BE2C (cell line): Measurements from ENCODE around the gene COPS7A.
"Not testable (repeated sequence)": the region's sequence is repeated elsewhere in the genome, so short reads cannot be mapped to it uniquely, and the experiment has no call there.

Source experiments
- DNase-seq: peaks from one replicate; pipeline ENCODE4 v3.0.0-alpha.2; 2020
- H3K27me3 ChIP-seq: fragments of 250-450 bp; sonication (Bioruptor Pico); 2 replicates; pipeline ENCODE4 v1.5.1; 2020; ENCODE audit warnings: mild to moderate bottlenecking
- H3K36me3 ChIP-seq: fragments of 250-450 bp; sonication (Bioruptor Pico); 2 replicates; pipeline ENCODE4 v1.5.1; 2020; ENCODE audit warnings: mild to moderate bottlenecking
- H3K4me1 ChIP-seq: fragments of 250-450 bp; sonication (Bioruptor Pico); 2 replicates; pipeline ENCODE4 v1.5.1; 2020
- H3K4me3 ChIP-seq: 2 replicates; pipeline ENCODE4 v1.5.1; 2011; ENCODE audit warnings: low read depth, low read length
- H3K9me3 ChIP-seq: fragments of 250-450 bp; sonication (Bioruptor Pico); 2 replicates; pipeline ENCODE4 v1.5.1; 2020
- TF ChIP-seq, protein P1 (sequence below): IDR thresholded peaks from 2 replicates; pipeline ENCODE4 v1.5.1; 2012; ENCODE audit warnings: mild to moderate bottlenecking, low read depth, low read length

The COPS7A gene

DNA sequence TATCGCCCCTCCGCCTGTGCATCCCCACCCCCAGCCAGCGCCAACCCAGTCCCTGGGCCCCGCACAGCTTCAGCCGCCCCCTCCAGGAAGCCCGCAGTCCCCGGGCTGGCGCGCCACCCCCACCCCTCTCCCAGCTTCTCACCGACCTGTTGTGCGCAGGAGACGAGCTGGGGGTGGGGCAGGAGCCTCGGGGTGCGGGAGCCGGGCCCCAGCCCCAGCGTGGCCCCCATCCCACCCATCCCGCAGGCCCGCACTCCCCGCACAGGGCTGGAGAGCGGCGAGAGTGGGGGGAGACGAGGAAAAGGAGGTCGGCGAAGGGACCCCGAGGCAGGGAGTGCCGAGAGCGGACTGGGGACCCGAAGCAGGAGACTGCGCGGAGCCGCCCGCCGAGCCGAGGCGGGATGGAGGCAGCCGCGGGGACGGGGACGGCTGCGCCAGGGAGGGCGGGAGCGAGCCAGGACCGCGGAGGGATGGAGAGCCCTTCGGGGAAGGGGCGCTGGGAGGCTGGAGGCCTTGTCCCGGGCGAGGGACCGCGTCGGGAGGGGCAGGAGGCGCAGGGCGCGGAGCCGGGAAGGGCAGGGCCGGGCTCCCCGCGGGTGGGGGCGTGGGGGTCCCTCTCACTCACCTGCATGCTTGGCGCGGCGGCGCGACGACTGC, 23.7 kb upstream of the COPS7A start:
- TF ChIP-seq, protein P1, sequence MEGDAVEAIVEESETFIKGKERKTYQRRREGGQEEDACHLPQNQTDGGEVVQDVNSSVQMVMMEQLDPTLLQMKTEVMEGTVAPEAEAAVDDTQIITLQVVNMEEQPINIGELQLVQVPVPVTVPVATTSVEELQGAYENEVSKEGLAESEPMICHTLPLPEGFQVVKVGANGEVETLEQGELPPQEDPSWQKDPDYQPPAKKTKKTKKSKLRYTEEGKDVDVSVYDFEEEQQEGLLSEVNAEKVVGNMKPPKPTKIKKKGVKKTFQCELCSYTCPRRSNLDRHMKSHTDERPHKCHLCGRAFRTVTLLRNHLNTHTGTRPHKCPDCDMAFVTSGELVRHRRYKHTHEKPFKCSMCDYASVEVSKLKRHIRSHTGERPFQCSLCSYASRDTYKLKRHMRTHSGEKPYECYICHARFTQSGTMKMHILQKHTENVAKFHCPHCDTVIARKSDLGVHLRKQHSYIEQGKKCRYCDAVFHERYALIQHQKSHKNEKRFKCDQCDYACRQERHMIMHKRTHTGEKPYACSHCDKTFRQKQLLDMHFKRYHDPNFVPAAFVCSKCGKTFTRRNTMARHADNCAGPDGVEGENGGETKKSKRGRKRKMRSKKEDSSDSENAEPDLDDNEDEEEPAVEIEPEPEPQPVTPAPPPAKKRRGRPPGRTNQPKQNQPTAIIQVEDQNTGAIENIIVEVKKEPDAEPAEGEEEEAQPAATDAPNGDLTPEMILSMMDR, result no peak
- H3K9me3 ChIP-seq, result no peaks in the 10 kb centered on the region
- no peaks in the 10 kb centered on the region for H3K36me3 ChIP-seq
- H3K4me3 ChIP-seq, result peak overlapping the region; percentile 67
- DNase-seq, result peak; percentile 54
- H3K4me1 ChIP-seq, result no peaks in the 10 kb centered on the region
- H3K27me3 ChIP-seq, result no peaks in the 10 kb centered on the region

DNA sequence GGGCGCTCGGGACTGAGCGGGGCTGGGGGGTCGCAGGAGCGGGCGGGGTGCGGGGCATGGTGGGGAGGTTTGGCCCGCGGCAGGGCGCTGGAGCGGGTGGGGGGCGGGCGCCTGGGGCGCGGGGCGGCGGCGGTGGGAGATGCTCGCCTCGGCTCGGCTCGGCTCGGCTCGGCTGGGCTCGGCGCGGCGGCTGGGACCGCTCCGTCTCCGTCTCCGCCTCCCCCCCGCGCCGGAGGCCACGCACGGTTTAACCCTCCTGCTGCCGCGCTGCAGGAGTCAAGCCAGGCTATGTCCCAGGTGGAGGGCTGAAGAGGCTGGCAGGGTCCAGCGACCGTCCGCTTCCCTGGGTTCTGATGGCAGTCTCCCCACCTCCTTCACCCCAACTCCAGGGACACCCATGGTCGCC, 23.2 kb upstream of the COPS7A start, which contains the start of gene PIANP:
Gene PIANP (minus strand): TSS at position 170 of the 406 bp plus-strand sequence. CDS start 2,754 bp downstream, outside the sequence.
- Histone ChIP-seq H3K9me3 (no peaks in the 10 kb centered on the region), H3K4me1 (no peaks in the 10 kb centered on the region), H3K4me3 (peak within 1 kb of the TSS; percentile 67), H3K27me3 (no peaks in the 10 kb centered on the region), H3K36me3 (no peaks in the 10 kb centered on the region)
- peak; percentile 81 for DNase-seq
- TF ChIP-seq, protein P1, result no peak

DNA sequence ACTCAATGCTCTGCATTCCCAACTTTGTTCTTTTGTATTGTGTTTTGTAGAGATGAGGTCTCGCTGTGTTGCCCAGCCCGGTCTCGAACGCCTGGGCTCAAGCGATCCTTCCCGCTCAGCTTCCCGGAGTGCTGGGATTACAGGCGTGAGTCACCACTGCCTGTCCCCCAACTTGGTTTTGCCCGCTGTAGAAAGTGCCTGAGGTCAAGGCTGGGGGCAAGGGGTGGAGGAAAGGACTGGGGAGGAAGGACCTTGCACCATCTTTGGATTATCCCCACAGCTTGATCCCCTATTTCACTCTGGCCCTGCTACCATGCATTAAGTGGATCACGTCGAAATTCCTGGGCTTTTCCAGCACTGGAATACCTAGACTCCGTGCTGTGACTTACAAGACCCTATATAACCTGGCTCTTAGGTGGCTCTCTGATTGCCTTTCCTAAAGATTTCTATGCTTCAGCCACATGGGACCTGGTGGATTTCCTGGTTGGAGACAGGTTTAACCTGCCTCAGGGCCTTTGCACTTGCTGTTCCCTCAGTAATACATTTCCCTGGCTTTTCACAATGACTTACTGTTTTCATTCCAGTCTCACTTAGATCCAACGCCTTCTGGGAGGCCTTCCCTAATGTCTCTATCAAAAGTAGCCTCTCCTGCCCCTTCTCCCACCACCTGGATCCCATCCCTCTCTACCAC, 22.6 kb upstream of the COPS7A start:
- H3K9me3 ChIP-seq, result no peaks in the 10 kb centered on the region
- DNase-seq, result no peak
- no peaks in the 10 kb centered on the region for H3K4me1 ChIP-seq
- no peaks in the 10 kb centered on the region for H3K36me3 ChIP-seq
- TF ChIP-seq, protein P1, result no peak
- no peaks in the 10 kb centered on the region for H3K27me3 ChIP-seq
- peak overlapping the region; percentile 67 for H3K4me3 ChIP-seq

DNA sequence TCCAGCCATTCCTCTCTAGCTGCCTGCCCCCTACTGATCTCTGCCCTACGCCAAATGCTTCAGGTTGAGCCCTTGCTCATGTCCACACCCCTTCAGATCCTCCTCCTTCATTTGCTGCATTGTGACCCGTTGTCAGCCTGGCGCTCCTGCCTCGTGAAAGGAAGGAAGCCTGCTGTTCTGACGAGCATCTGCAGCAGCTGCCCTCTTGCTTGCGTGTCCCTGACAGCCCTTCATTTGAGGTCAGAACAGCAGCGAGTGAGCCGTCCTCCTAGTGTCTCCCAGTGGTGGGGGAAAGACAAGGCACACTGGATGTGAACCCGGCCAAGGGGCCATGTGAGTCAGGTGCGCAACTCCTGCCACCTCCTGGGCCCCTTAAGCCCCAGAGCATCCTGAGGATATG, 20.2 kb upstream of the COPS7A start:
- no peaks in the 10 kb centered on the region for H3K36me3 ChIP-seq
- peak; percentile 51 for DNase-seq
- H3K4me1 ChIP-seq, result no peaks in the 10 kb centered on the region
- H3K27me3 ChIP-seq, result no peaks in the 10 kb centered on the region
- TF ChIP-seq, protein P1, result peak; percentile 14; the same call in 1 of the 2 replicates
- no peak overlapping the region for H3K4me3 ChIP-seq
- H3K9me3 ChIP-seq, result no peaks in the 10 kb centered on the region

DNA sequence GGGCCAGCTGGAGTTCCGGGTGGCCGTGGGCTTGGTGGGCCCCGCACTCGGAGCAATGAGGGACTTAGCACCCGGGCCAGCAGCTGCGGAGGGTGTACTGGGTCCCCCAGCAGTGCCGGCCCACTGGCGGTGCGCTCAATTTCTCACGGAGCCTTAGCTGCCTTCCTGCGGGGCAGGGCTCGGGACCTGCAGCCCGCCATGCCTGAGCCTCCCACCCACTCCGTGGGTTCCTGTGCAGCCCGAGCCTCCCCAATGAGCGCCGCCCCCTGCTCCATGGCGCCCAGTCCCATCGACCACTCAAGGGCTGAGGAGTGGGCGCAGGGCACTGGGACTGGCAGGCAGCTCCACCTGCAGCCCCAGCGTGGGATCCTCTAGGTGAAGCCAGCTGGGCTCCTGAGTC, 15.5 kb upstream of the COPS7A start:
- H3K36me3 ChIP-seq, DNase-seq, H3K9me3 ChIP-seq, H3K27me3 ChIP-seq, H3K4me1 ChIP-seq, H3K4me3 ChIP-seq: not testable (repeated sequence)

DNA sequence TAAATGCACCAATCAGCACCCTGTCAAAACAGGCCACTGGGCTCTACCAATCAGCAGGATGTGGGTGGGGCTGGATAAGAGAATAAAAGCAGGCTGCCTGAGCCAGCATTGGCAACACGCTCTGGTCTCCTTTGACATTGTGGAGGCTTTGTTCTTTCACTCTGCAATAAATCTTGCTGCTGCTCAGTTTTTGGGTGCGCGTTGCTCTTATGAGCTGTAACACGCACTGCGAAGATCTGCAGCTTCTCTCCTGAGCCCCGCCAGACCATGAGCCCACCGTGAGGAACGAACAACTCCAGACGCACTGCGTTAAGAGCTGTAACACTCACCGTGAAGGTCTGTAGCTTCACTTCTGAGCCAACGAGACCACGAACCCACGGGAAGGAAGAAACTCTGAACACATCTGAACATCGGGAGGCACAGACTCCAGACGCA, 14.9 kb upstream of the COPS7A start:
- no peaks in the 10 kb centered on the region for H3K9me3 ChIP-seq
- DNase-seq, result no peak

DNA sequence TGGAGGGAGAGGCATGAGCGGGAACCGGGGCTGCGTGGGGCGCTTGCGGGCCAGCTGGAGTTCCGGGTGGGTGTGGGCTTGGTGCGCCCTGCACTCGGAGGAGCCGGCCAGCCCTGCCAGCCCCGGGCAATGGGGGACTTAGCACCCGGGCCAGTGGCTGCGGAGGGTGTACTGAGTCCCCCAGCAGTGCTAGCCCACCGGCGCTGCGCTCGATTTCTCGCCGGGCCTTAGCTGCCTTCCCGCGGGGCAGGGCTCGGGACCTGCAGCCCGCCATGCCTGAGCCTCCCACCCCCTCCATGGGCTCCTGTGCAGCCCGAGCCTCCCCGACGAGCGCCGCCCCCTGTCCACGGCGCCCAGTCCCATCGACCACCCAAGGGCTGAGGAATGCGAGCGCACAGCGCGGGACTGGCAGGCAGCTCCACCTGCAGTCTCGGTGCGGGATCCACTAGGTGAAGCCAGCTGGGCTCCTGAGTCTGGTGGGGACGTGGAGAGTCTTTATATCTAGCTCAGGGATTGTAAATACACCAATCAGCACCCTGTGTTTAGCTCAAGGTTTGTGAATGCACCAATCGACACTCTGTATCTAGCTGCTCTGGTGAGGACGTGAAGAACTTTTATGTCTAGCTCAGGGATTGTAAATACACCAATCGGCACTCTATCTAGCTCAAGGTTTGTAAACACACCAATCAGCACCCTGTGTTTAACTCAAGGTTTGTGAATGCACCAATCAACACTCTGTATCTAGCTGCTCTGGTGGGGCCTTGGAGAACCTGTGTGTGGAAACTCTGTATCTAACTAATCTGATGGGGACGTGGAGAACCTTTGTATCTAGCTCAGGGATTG, 7.6 kb upstream of the COPS7A start:
- H3K9me3 ChIP-seq, DNase-seq, H3K4me3 ChIP-seq, H3K4me1 ChIP-seq, H3K27me3 ChIP-seq, H3K36me3 ChIP-seq: not testable (repeated sequence)

More for the DNA sequence above, 14.9 kb upstream of the COPS7A start:
- Histone ChIP-seq H3K36me3 (no peaks in the 10 kb centered on the region), H3K27me3 (no peaks in the 10 kb centered on the region), H3K4me3 (no peak overlapping the region), H3K4me1 (no peaks in the 10 kb centered on the region)
- TF ChIP-seq, protein P1, result no peak
